Cardiac fibroblast (primary cell): Measurements from ENCODE around the gene SH3BP4.
A peak's percentile ranks its signal among the peaks of the same experiment; 100 is the strongest.

ENCODE experiments used
- DNase-seq, 2 donors: peaks; one replicate each; pipeline versions ENCODE4 v3.0.0 to v3.0.0-alpha.2; 2010; ENCODE audit warnings: low read depth in 2 of 2
- H3K4me3 ChIP-seq, 2 donors: replicated peaks in 1 of 2; 1 replicate in 1 of 2; 2 replicates in 1 of 2; pipeline ENCODE4 v1.5.1; 2011; ENCODE audit warnings: low read depth in 2 of 2, low read length in 2 of 2, mild to moderate bottlenecking in 2 of 2, moderate library complexity in 1 of 2
- CTCF ChIP-seq: IDR thresholded peaks from one replicate; pipeline ENCODE4 v1.5.1; 2011; ENCODE audit warnings: low read depth, mild to moderate bottlenecking, low read length, inconsistent platforms

SH3BP4 gene

GRCh38 chr2:234998404-234999211 lies 46.8 kb downstream of the SH3BP4 start:
- TF ChIP-seq CTCF: no peak
- DNase-seq: peak; percentile 27 to 29

GRCh38 chr2:234999740-235000425 lies 48.1 kb downstream of the SH3BP4 start:
- no peak overlapping the region for H3K4me3 ChIP-seq
- no peak for DNase-seq
- TF ChIP-seq CTCF: no peak

More at GRCh38 chr2:234998404-234999211, 46.8 kb downstream of the SH3BP4 start:
- H3K4me3 ChIP-seq: no peak overlapping the region

- no peak for TF ChIP-seq CTCF
- peak in 1 of 2 donors; percentile 39 for DNase-seq
- no peak overlapping the region for H3K4me3 ChIP-seq
These were observed 48.8 kb downstream of the SH3BP4 start for GRCh38 chr2:235000426-235001236.

GRCh38 chr2:235001237-235002133 lies 49.7 kb downstream of the SH3BP4 start:
- DNase-seq: peak in 1 of 2 donors; percentile 47
- no peak overlapping the region for H3K4me3 ChIP-seq
- no peak for TF ChIP-seq CTCF

GRCh38 chr2:235002198-235003095 lies 50.6 kb downstream of the SH3BP4 start:
- no peak for TF ChIP-seq CTCF
- H3K4me3 ChIP-seq: no peak overlapping the region
- peak in 1 of 2 donors; percentile 78 for DNase-seq
